GM19099 (cell line): ENCODE data around the gene GGT7.

Experiments
- POLR2A ChIP-seq: IDR thresholded peaks from 3 replicates; pipeline ENCODE4 v1.6.1; 2011; ENCODE audit warnings: low read depth; ENCODE audit not compliant: insufficient read length; ENCODE audit errors: extremely low read depth

The GGT7 gene

DNA sequence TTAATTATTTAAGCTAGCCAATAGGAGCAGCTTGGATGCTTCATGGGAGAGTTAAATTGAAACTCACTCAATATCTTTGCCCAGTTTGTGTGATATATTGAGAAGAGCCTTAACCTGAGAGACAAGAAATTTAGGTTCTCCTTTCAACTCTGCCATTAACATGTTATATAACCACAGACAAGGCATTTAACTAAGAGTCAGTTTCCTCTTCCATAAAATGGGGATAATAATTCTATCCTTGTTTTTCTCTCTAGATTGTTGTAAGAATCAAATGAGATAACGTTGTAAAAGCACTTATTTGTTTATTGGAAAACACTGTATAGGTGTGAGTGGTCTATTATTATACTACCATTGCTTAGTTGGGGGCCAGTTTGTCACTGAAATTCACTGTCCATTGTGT lies 11.6 kb upstream of the GGT7 start:
- TF ChIP-seq POLR2A = no peak

GRCh38 chr20:34883809-34884208 lies 11.2 kb upstream of the GGT7 start:
- no peak for TF ChIP-seq POLR2A

DNA sequence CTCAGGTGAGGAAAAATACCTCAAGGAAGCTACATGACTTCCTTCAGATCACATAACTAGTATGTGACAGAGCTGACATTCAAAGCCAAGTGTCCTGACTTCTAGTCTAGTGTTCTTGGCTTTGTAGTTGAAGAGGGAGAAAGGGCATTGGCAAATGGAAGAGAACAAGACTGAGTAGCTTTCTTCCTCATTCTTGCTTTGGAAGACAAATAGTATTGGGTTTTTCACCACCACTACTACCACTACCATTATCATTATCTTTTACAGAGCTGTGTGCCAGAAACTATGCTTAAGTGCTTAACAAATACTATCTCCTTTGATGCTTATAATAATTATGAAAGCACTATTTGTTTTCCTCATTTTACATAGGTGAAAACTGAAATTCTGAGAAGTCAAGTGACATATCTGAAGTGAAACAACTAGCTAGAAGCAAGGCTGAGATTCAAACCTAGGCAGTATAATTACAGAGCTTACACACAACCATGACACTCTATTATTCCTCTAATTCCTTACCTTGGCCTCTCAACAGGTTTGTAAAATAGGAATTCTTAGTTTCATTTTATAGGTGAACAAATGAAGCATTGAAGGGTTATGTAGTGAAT lies 10.5 kb upstream of the GGT7 start:
- TF ChIP-seq POLR2A = no peak

DNA sequence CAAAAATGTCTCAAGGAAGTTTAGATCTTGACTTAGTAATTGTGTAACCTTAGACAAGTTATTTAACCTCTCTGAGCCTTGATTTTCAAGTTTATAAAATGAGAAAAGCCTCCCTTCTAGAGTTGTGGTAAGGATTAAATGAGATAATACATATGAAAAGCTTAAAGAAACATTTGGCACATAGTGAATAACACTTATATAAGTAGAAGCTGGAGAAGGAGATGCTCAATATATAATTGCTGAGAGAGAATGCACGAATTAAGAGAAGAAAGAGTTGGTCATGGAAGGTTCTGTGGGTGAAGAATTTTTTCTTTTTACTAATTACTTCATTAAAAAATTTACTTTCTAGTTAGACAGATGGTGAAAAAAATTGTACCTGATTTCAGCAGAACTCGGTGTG lies 9.0 kb upstream of the GGT7 start:
- no peak for TF ChIP-seq POLR2A

GRCh38 chr20:34880215-34880850 lies 7.7 kb upstream of the GGT7 start:
- no peak for TF ChIP-seq POLR2A

DNA sequence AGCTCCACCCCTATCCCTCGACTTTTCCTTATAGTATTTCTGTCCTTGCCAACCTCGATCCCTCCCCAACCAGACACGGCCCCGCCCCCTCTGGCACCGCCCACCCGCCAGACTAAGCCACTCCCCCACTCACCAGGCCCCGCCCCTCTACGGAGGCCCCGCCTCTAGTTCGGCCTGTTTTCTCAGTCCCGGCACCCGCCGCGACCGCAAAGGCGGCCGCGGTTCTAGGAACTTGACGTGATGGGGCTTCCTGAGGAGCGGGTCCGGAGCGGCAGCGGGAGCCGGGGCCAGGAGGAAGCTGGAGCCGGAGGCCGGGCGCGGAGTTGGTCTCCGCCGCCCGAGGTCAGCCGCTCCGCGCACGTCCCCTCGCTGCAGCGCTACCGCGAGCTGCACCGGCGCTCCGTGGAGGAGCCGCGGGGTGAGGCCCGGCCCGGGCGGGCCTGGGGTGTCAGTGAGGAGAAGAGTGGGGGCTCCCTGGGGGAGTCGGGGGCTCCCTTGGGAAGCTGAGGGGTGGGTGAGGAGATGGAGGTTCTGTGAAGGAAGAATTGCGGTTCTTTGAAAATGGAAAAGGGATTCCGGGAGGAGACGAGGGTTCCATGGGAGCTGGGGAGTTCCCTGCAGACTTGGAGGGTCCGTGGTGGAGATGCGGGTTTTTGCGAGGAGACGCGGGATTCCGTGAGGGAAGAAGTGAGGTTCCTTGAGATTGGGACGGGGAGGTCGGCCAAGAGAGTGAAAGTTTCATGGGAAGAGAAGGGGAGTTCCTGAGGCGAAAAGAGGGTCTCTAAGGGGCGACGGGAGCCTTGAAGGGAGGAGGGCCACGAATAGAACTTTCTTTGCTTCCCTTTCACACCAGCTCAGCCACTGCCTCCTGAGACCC lies 4.0 kb upstream of the GGT7 start, which contains the start of gene ACSS2:
Gene ACSS2, plus strand, starts transcription at position 207 of the 877 bp plus-strand sequence. Its CDS starts 34 bp downstream, at position 241.
- TF ChIP-seq POLR2A = peak; percentile 32

GRCh38 chr20:34875642-34876405 lies 3.2 kb upstream of the GGT7 start:
- TF ChIP-seq POLR2A = no peak

GRCh38 chr20:34874094-34874654 lies 1.5 kb upstream of the GGT7 start:
- TF ChIP-seq POLR2A = no peak

DNA sequence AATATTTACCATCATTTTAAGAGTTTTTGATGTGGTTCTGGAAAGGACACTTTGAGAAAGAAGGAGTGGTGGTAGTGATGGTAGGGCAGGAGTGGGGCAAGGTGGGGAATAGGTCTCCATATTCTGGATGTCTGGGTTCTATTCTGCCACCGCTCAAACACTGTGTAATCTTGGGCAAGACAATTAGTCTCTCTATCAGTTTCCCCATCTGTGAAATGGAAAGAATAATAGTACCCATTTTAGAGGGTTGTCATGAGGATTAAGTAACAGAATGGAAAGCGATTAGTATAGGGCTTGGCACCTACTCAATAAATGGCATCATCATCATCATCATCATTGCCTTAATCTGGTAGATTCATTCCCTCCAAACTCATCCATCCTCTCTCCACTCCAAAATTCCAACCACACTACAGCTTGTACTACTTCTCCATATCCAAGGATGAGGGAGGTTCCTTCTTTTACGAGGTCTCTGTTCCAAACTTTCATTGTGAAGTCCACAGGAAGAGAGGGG lies 982 bp upstream of the GGT7 start:
- TF ChIP-seq POLR2A = no peak

DNA sequence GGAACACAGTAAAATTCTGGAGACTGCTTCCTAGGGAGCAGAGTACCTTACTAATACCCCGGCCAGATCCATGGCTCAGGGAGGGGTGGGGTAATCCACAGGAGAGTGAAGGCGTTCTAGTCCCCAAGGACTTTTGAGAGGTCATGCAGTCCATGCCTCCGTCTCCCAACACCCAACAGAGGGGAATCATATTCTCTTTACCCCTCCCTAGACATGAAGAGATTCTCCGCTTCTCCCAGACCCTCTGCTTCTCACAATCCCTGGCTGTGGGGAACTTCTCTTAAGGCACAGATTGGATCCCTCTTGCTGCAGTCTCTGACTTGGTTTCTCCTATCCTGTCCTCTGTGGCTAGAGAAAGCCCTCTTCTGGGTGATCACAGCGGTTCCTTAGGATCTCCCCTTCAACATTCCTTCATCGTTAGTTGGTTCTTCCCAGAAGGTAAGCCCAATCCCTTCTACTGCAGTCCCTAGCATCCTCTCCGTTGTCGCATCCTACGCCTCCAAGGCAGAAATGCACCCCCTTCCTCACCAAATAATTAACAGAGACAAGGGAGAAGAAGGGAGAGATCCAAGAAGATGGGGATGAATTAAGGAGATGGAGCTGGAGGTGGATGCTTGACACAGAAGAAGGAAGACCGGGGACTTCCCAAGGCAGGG lies 562 bp downstream of the GGT7 start:
- TF ChIP-seq POLR2A = no peak

DNA sequence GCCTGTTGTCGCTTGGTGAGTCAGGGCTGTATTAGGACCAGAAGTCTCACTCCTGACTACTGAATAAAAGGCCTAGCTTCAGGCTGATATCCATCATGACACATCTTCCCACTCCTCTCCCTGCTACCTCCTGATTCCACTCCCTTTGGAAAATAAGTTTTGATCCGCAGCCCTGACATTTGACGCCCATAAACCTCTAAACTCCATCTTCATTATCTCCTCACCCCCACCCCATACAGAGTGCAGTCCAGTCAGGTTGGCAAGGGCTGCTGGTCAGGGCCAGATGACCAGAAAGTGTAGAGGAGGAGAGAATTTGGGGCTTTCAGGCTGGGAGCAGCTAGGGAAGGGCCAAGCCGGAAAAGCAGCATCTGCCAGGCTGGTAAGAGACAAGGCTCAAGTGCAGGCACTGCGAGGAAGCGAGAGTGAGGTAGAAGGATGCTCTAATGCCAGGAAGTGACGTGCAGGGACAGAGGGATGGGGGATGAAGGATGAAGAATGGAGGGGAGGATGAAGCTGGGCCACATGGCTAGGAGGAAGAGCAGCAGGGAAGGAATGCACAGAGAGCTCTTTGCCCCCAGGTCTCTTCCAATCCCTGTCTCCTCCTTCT lies 1.2 kb downstream of the GGT7 start:
- no peak for TF ChIP-seq POLR2A

DNA sequence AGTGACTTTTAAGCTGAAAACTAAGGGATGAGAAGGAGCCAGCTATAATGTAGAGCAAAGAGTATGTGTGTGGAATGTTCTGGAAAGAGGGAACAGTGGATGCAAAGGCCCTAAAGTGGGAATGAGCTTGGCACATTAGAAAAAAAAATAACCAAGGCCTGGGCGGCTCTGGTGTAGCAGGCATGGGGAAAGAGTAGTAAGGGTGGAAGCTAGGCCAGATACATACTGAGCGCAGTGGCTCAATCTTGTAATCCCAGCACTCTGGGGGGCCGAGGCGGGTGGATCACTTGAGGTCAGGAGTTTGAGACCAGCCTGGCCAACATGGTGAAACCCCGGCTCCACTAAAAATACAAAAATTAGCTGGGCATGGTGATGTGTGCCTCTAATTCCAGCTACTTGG lies 8.4 kb downstream of the GGT7 start:
- TF ChIP-seq POLR2A = no peak

- no peak for TF ChIP-seq POLR2A
Measured at GRCh38 chr20:34863421-34863965, 9.2 kb downstream of the GGT7 start.
